Left lung (tissue), 10 donors: ENCODE measurements around the gene GPSM1. TPM values are rescaled to one million over a fixed set of nuclear protein-coding genes. Genes with fewer than 3 reads are reported as not detected.

Experiments
- ATAC-seq: fragments of 200-7000 bp; cut with Tn5 transposase; one replicate; pipeline ENCODE4 v1.9.1; 2020; ENCODE audit warnings: moderate library complexity
- DNase-seq, 4 donors: peaks; one replicate each; pipeline ENCODE4 v3.0.0-alpha.2; 2013 to 2020
- H3K27ac ChIP-seq, 2 donors: fragments of 200-600 bp; sonication (generic) in 1 of 2; one replicate each; pipeline versions ENCODE4 v1.5.0 to v1.8.0; 2020 to 2021
- H3K27me3 ChIP-seq, 2 donors: fragments of 200-600 bp; sonication (generic) in 1 of 2; one replicate each; pipeline versions ENCODE4 v1.5.0 to v1.8.0; 2020 to 2021
- H3K36me3 ChIP-seq, 2 donors: fragments of 200-600 bp; sonication (generic) in 1 of 2; one replicate each; pipeline versions ENCODE4 v1.5.0 to v1.8.0; 2020 to 2021
- H3K4me1 ChIP-seq, 2 donors: fragments of 200-600 bp; one replicate each; pipeline ENCODE4 v1.8.0; 2021
- H3K4me3 ChIP-seq, 2 donors: fragments of 200-600 bp; sonication (generic) in 1 of 2; one replicate each; pipeline versions ENCODE4 v1.5.0 to v1.8.0; 2020 to 2021; ENCODE audit warnings: mild to moderate bottlenecking in 1 of 2
- H3K9me3 ChIP-seq, 2 donors: fragments of 200-600 bp; sonication (generic) in 1 of 2; one replicate each; pipeline versions ENCODE4 v1.5.0 to v1.8.0; 2020 to 2021
- intact Hi-C, 2 donors: fragments of 100-400 bp; cut with DNase I; formaldehyde crosslinking; loops; one replicate each; pipeline versions ENCODE4 v1.11.2 to v1.14.2; 2022
- polyA plus RNA-seq, 6 donors: library from polyadenylated mRNA; unstranded; fragments of 120-200 nt; gene quantifications; one replicate each; pipeline ENCODE4 v1.2.1, GENCODE V29; 2013; ENCODE audit not compliant: insufficient read length in 6 of 6
- total RNA-seq, 2 donors: library from RNA; stranded (reverse); fragmentation: NEBNext Ultra II Directional; extraction: Animal tissue kit (Norgen Biotek cat#: 25700); gene quantifications; one replicate each; pipeline ENCODE4 v1.2.1, GENCODE V29; 2021
- TF ChIP-seq, protein P1 (sequence below), 2 donors: fragments of 200-600 bp; sonication (generic) in 1 of 2; IDR thresholded peaks; one replicate each; pipeline versions ENCODE4 v1.5.0 to v1.8.0; 2021; ENCODE audit warnings: antibody characterized with exemption in 2 of 2
- donor health status: DM: no; HTN: yes; CAD: no.
- donor health status: DM: no; HTN: no; CAD: no.

GPSM1 gene
- total and polyA plus RNA-seq, 8 donors = 21.7 to 84.3 (median 52.7) TPM

DNA sequence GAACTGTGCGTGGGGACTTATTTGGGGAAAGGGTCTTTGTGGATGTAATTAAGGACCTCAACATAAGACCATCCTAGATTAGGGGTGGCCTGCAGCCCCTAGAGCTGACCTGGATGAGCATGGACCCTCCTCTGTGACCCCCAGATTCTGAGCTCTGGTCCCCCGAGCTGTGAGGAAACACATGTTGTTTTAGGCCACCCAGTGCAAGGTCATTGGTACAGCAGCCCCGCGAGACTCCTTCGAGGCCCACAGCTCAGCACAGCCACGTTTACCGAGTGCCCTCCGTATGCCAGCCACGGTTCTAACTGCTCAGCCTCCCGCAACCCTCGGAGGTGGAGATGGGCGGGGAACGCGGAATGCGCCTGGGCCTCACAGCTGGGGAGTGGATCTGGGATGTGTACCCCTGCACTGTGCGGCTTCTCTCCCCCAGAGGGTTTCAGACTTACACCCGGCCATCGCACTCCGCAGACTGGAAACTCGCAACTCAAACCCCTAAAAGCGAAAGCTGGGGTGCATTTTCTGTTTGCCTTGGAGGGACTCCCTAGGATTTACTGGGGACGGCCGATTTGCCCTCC is 4.5 kb upstream of the GPSM1 start:
- no peaks in the 10 kb centered on the region for H3K9me3 ChIP-seq

DNA sequence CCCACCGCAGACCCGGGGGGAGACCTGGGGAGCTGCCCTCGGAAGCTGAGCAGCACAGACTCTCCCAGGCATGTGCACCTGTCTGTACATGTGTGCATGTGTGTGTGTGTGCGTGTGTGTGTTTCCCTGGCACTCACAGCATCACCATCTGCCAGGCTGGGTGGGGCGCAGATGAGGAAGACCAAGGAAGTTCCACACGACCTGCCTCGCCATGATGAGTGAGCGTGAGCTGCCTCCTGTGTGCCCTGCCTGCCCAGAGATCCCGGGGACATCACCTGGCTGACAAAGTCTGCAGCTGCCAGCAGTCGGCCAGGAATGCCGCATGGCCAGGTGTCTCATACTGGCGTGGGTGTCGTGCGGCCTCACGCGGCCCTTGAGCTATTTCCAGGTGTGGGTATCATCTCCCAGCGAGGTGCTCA is 4.0 kb upstream of the GPSM1 start:
- ATAC-seq = no peak
- Histone ChIP-seq H3K27me3 (peaks cover 0 to 26% of the 10 kb centered on the region in 2 donors), H3K27ac (no peak overlapping the region), H3K4me1 (peaks cover 14 to 29% of the 10 kb centered on the region in 2 donors), H3K9me3 (no peaks in the 10 kb centered on the region), H3K4me3 (no peak overlapping the region), H3K36me3 (no peaks in the 10 kb centered on the region)
- peak in 1 of 4 donors; percentile 45 for DNase-seq
- TF ChIP-seq, protein P1, sequence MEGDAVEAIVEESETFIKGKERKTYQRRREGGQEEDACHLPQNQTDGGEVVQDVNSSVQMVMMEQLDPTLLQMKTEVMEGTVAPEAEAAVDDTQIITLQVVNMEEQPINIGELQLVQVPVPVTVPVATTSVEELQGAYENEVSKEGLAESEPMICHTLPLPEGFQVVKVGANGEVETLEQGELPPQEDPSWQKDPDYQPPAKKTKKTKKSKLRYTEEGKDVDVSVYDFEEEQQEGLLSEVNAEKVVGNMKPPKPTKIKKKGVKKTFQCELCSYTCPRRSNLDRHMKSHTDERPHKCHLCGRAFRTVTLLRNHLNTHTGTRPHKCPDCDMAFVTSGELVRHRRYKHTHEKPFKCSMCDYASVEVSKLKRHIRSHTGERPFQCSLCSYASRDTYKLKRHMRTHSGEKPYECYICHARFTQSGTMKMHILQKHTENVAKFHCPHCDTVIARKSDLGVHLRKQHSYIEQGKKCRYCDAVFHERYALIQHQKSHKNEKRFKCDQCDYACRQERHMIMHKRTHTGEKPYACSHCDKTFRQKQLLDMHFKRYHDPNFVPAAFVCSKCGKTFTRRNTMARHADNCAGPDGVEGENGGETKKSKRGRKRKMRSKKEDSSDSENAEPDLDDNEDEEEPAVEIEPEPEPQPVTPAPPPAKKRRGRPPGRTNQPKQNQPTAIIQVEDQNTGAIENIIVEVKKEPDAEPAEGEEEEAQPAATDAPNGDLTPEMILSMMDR (IDR thresholded peaks at IDR 0.05) = no peak
- intact Hi-C loops = no loop called here

More for the DNA sequence above, 4.5 kb upstream of the GPSM1 start:
- ATAC-seq (no peak), DNase-seq (peak in 1 of 4 donors; percentile 53)
- Histone ChIP-seq H3K36me3 (no peaks in the 10 kb centered on the region), H3K4me1 (peaks cover 8 to 24% of the 10 kb centered on the region in 2 donors), H3K4me3 (no peak overlapping the region), H3K27ac (no peak overlapping the region), H3K27me3 (peaks cover 0 to 21% of the 10 kb centered on the region in 2 donors)
- TF ChIP-seq, protein P1 (IDR thresholded peaks at IDR 0.05) = no peak
- intact Hi-C loops = no loop called here

DNA sequence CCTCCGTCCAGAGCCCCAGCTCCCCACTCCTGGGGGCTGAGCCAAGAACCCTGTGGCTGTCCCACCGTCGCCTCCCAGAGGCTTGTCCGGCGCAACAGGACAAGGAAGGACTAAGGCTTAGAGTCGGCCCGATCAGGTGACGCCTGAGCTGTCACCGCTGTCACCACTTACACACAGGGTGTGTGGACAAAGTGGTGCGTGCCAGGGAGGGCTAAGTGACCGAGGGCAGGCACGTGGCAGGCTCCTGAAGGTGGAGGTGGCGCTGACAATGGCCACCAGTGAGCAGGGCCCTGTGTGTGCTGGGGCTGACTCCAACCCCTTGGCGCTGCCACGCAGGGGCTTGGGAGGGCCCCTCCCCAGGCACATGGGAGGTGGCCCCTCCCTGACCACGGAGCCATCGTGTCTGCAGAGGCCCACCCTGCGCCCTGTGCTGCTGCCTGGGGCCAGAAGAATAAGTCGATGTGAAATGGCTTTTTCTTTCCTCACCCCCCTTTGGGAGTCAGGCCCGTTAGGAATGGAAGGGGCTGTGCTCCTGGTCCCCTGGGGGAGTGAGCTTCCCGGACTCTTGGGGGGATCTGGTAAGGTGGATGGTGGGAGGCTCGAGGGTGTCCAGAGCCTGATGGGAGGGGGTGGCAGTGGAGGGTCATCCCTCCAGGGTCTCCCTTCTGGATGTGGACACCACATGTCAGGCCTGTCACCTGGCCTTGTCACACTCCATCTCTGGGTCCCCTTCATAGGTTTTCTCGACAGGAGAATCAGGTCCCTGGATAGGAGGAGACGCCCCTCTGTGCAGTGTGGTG is 2.6 kb upstream of the GPSM1 start:
- DNase-seq = peak in 3 of 4 donors; percentile 62 to 83 (median 73)
- Histone ChIP-seq H3K9me3 (no peaks in the 10 kb centered on the region), H3K4me3 (no peak overlapping the region), H3K27me3 (peaks cover 0 to 33% of the 10 kb centered on the region in 2 donors), H3K27ac (no peak overlapping the region), H3K36me3 (no peaks in the 10 kb centered on the region), H3K4me1 (peaks cover 18 to 37% of the 10 kb centered on the region in 2 donors)
- TF ChIP-seq, protein P1 (IDR thresholded peaks at IDR 0.05) = no peak
- intact Hi-C loops = no loop called here
- ATAC-seq = peak; percentile 74

DNA sequence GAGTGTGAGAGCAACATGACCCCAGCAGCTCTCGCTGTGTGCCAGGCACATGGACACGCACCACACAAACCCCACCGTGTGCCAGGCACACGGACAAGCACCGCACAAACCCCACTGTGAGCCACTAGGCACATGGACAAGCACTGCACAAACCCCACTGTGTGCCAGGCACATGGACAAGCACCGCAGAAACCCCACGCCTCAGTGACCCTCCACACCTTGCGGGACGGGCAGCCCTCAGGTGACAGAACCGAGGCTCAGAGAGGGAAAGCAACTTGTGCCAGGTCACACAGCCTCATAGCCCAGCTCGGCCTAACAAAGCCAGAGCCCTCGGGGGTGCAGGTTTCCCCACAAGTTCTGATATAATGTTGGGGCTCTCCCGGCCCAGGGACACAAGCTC is 2.0 kb upstream of the GPSM1 start:
- Histone ChIP-seq H3K4me3 (no peak overlapping the region), H3K27ac (no peak overlapping the region), H3K9me3 (no peaks in the 10 kb centered on the region), H3K36me3 (no peaks in the 10 kb centered on the region), H3K27me3 (peaks cover 0 to 33% of the 10 kb centered on the region in 2 donors), H3K4me1 (peaks cover 18 to 37% of the 10 kb centered on the region in 2 donors)
- TF ChIP-seq, protein P1 (IDR thresholded peaks at IDR 0.05) = no peak
- DNase-seq = peak in 1 of 4 donors; percentile 52
- no peak for ATAC-seq
- intact Hi-C loops = no loop called here

DNA sequence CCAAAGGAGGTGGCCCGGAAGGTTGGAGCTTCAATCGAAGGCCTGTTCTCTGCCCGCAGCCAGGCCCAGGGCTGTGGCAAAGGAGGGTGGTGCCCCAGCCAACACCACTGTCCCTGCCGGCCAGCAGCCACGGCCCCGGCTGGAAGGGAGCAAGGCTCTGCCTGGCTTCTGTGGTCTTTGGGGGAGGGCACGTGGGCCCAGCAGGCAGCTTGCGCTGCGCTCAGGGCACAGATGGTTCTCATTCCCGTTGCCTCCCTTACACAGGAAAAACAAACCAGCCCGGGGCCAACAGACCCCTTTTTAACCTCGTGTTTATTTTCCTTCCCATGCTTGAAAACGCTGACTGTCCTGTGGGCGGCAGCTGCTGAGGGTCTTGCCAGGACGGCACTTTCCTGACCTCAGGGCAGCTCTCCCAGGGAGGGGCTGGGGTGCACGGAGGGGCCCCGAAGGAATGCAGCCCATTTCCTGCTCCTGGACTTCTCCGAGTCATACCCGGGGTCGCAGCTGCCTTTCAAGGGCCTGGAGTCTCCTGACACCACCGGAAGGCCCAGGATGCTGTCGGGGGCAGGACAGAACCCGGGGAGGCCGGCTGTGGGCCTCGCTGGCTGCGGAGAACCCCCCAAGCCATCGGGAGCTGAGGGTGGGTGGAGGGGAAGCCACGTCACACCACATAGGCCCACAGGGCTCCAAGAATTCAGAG is 1.1 kb upstream of the GPSM1 start:
- TF ChIP-seq, protein P1 (IDR thresholded peaks at IDR 0.05) = no peak
- H3K27ac ChIP-seq = peak overlapping the region; percentile 69 to 84
- H3K27me3 ChIP-seq = peaks cover 0 to 33% of the 10 kb centered on the region in 2 donors
- peaks cover 18 to 37% of the 10 kb centered on the region in 2 donors for H3K4me1 ChIP-seq
- H3K4me3 ChIP-seq = no peak overlapping the region
- no peaks in the 10 kb centered on the region for H3K36me3 ChIP-seq
- no peak for ATAC-seq
- H3K9me3 ChIP-seq = no peaks in the 10 kb centered on the region
- peak in 3 of 4 donors; percentile 72 to 93 (median 85) for DNase-seq
- intact Hi-C loops = no loop called here
